B cell (primary cell): Measurements from ENCODE around the gene ANTXR2. TPM values are rescaled to one million over a fixed set of nuclear protein-coding genes. Genes with fewer than 3 reads are reported as not detected.

ENCODE experiments used
- ATAC-seq: fragments of 200-7000 bp; cut with Tn5 transposase; one replicate; pipeline ENCODE4 v1.10.0; 2021; ENCODE audit warnings: low read depth, mild to moderate bottlenecking, moderate number of reproducible peaks, moderate library complexity
- CTCF ChIA-PET: fragments of 350-600 bp; sonication (Branson Sonifier 250); formaldehyde crosslinking; loops from one replicate; lab custom pipeline; 2021; ENCODE audit warnings: antibody characterized with exemption, inconsistent platforms; lab: Charles Lee
- POLR2A ChIA-PET: fragments of 350-600 bp; sonication (Branson Sonifier 250); formaldehyde crosslinking; loops from one replicate; lab custom pipeline; 2021; ENCODE audit warnings: antibody characterized with exemption; lab: Charles Lee
- DNase-seq: peaks from one replicate; pipeline ENCODE4 v3.0.0; 2013
- H2AFZ ChIP-seq: 2 replicates; pipeline ENCODE4 v1.6.1; 2012; ENCODE audit warnings: mild to moderate bottlenecking, low read depth, low read length; ENCODE audit not compliant: insufficient read depth, poor library complexity, severe bottlenecking
- H3K27ac ChIP-seq, 2 donors: 1 replicate in 1 of 2; 2 replicates in 1 of 2; pipeline ENCODE4 v1.5.1; 2012 to 2013; ENCODE audit warnings: low read length in 2 of 2, mild to moderate bottlenecking in 2 of 2, moderate library complexity in 1 of 2
- H3K27me3 ChIP-seq, 4 experiments: fragments of 200-600 bp in 1 of 4; sonication (generic) in 1 of 4; replicated peaks in 1 of 4; 1 replicate in 2 of 4; 2 replicates in 2 of 4; pipeline versions ENCODE4 v1.6.1 to v1.7.0; 2013 to 2016; ENCODE audit warnings: low read length in 3 of 4, mild to moderate bottlenecking in 2 of 4, mixed read lengths in 1 of 4, moderate library complexity in 1 of 4; ENCODE audit not compliant: insufficient read depth in 4 of 4, control insufficient read depth in 3 of 4; ENCODE audit errors: control extremely low read depth in 1 of 4
- H3K36me3 ChIP-seq, 2 experiments: replicated peaks in 1 of 2; 1 replicate in 1 of 2; 2 replicates in 1 of 2; pipeline versions ENCODE4 v1.6.1 to v1.7.1; 2013; ENCODE audit warnings: low read length in 1 of 2; ENCODE audit not compliant: insufficient read depth in 2 of 2, control insufficient read depth in 1 of 2; ENCODE audit errors: control extremely low read depth in 1 of 2, extremely low read depth in 1 of 2
- H3K4me1 ChIP-seq, 2 donors: fragments of 200-600 bp in 1 of 2; sonication (generic) in 1 of 2; 1 replicate in 1 of 2; 2 replicates in 1 of 2; pipeline versions ENCODE4 v1.5.1 to v1.6.1; 2013 to 2017; ENCODE audit warnings: low read length in 2 of 2; ENCODE audit not compliant: control insufficient read depth in 2 of 2, insufficient read depth in 2 of 2
- H3K4me2 ChIP-seq: replicated peaks from 2 replicates; pipeline ENCODE3; 2012; ENCODE audit warnings: mild to moderate bottlenecking, low read depth, low read length; ENCODE audit not compliant: poor library complexity, severe bottlenecking
- H3K4me3 ChIP-seq, 5 experiments: fragments of 200-600 bp in 1 of 5; sonication (generic) in 1 of 5; 1 replicate in 3 of 5; 2 replicates in 2 of 5; pipeline versions ENCODE4 v1.5.1 to v1.7.0; 2011 to 2016; ENCODE audit warnings: low read length in 4 of 5, mild to moderate bottlenecking in 4 of 5, low read depth in 2 of 5, control low read depth in 1 of 5, moderate library complexity in 1 of 5; ENCODE audit not compliant: insufficient read depth in 1 of 5; ENCODE audit errors: control extremely low read depth in 1 of 5, extremely low read depth in 1 of 5
- H3K79me2 ChIP-seq: fragments of 200-600 bp; sonication (generic); one replicate; pipeline ENCODE4 v1.6.0; 2016; ENCODE audit warnings: low read length; ENCODE audit not compliant: control insufficient read depth, insufficient read depth
- H3K9ac ChIP-seq: fragments of 200-600 bp; sonication (generic); 2 replicates; pipeline ENCODE4 v1.6.1; 2017; ENCODE audit warnings: mild to moderate bottlenecking, low read length, moderate library complexity
- H3K9me3 ChIP-seq, 3 donors: one replicate each; pipeline versions ENCODE4 v1.6.1 to v1.7.1; 2013; ENCODE audit warnings: low read length in 2 of 3; ENCODE audit not compliant: control insufficient read depth in 2 of 3, insufficient read depth in 1 of 3; ENCODE audit errors: control extremely low read depth in 1 of 3
- H4K20me1 ChIP-seq: 2 replicates; pipeline ENCODE4 v1.6.0; 2012; ENCODE audit warnings: mild to moderate bottlenecking, low read length; ENCODE audit not compliant: insufficient read depth, control insufficient read depth, poor library complexity, severe bottlenecking
- H3K27ac Mint-ChIP-seq: one replicate; pipeline ENCODE4 v1.8.0; 2021; ENCODE audit warnings: mixed read lengths
- H3K27me3 Mint-ChIP-seq: one replicate; pipeline ENCODE4 v1.8.0; 2021; ENCODE audit warnings: mixed read lengths
- H3K4me1 Mint-ChIP-seq: one replicate; pipeline ENCODE4 v1.8.0; 2021; ENCODE audit warnings: mixed read lengths
- H3K4me3 Mint-ChIP-seq: one replicate; pipeline ENCODE4 v1.8.0; 2021; ENCODE audit warnings: mixed read lengths
- H3K9me3 Mint-ChIP-seq: one replicate; pipeline ENCODE4 v1.8.0; 2022; ENCODE audit warnings: mixed read lengths; ENCODE audit not compliant: insufficient read depth
- EZH2 ChIP-seq: IDR thresholded peaks from 2 replicates; pipeline ENCODE4 v1.6.1; 2012; ENCODE audit warnings: borderline replicate concordance, low read depth, mild to moderate bottlenecking, moderate library complexity, low read length; ENCODE audit not compliant: insufficient read depth, poor library complexity, severe bottlenecking
- WGBS: methylation state at CpG from one replicate; pipeline ENCODE4 v1.1.5; 2013; ENCODE audit warnings: missing lambda C conversion rate; ENCODE audit not compliant: insufficient coverage; 5-methylcytosine and 5-hydroxymethylcytosine counted together
- intact Hi-C: fragments of 100-400 bp; cut with micrococcal nuclease; formaldehyde crosslinking; loops from one replicate; pipeline ENCODE4 v1.10.0; 2022
- polyA plus RNA-seq: library from polyadenylated mRNA; depleted of rRNA; stranded (reverse); fragments of >200 nt; gene quantifications from 2 replicates; pipeline ENCODE4 v1.2.3, GENCODE V29; 2012
- total RNA-seq, 2 donors: library from RNA; stranded (reverse); fragments of 120-200 nt in 1 of 2; gene quantifications; 1 replicate in 1 of 2; 2 replicates in 1 of 2; pipeline versions ENCODE4 v1.2.3 to v1.2.4, GENCODE V29; 2013 to 2022
- TF ChIP-seq, protein P1 (sequence below): fragments of 200-600 bp; IDR thresholded peaks from one replicate; pipeline ENCODE4 v1.8.0; 2022; ENCODE audit warnings: antibody characterized with exemption, mild to moderate bottlenecking

Gene ANTXR2
- total and polyA plus RNA-seq, 2 donors (not counting 1 experiment from before 2014, with no cell fraction given), result 10.6 to 63.0 TPM

DNA sequence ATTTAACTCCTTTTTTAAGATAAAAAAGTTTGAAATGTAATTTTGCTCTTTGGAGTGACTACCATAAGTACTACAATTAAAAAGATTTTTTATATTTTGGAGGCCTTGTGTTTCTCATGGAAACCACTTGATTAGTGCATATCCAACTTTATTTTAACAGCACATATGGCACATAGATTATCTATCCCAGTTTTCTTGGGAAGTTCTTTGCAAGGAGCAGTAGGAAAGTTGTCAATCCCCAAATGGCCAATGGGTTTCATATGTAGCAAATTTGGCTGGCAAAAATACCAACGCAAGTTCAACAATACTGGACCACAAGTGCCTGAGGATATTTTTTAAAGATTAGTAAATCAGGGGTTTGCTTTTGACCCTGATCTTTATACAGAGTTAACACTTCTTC, 15.4 kb upstream of the ANTXR2 start:
- no peaks in the 10 kb centered on the region for H3K9me3 Mint-ChIP-seq
- Histone ChIP-seq H4K20me1 (no peaks in the 10 kb centered on the region), H3K9ac (no peak overlapping the region), H3K79me2 (no peaks in the 10 kb centered on the region), H3K4me1 (no peaks in the 10 kb centered on the region), H3K36me3 (no peaks in the 10 kb centered on the region), H2AFZ (no peak overlapping the region), H3K27ac (no peak overlapping the region), H3K4me2 (no peak overlapping the region), H3K9me3 (no peaks in the 10 kb centered on the region), H3K27me3 (no peaks in the 10 kb centered on the region), H3K4me3 (no peak overlapping the region)
- ChIA-PET CTCF (no interaction called here), POLR2A (no interaction called here)
- ATAC-seq, result no peak
- no peak overlapping the region for H3K4me3 Mint-ChIP-seq
- DNase-seq, result no peak
- H3K27ac Mint-ChIP-seq, result no peak overlapping the region
- TF ChIP-seq, protein P1, sequence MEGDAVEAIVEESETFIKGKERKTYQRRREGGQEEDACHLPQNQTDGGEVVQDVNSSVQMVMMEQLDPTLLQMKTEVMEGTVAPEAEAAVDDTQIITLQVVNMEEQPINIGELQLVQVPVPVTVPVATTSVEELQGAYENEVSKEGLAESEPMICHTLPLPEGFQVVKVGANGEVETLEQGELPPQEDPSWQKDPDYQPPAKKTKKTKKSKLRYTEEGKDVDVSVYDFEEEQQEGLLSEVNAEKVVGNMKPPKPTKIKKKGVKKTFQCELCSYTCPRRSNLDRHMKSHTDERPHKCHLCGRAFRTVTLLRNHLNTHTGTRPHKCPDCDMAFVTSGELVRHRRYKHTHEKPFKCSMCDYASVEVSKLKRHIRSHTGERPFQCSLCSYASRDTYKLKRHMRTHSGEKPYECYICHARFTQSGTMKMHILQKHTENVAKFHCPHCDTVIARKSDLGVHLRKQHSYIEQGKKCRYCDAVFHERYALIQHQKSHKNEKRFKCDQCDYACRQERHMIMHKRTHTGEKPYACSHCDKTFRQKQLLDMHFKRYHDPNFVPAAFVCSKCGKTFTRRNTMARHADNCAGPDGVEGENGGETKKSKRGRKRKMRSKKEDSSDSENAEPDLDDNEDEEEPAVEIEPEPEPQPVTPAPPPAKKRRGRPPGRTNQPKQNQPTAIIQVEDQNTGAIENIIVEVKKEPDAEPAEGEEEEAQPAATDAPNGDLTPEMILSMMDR, result no peak
- no peak for TF ChIP-seq EZH2
- peaks cover 18% of the 10 kb centered on the region for H3K27me3 Mint-ChIP-seq
- no peaks in the 10 kb centered on the region for H3K4me1 Mint-ChIP-seq
- intact Hi-C loops, result no loop called here
- no CpG with 5 or more reads among the region's 1 CpG for WGBS

DNA sequence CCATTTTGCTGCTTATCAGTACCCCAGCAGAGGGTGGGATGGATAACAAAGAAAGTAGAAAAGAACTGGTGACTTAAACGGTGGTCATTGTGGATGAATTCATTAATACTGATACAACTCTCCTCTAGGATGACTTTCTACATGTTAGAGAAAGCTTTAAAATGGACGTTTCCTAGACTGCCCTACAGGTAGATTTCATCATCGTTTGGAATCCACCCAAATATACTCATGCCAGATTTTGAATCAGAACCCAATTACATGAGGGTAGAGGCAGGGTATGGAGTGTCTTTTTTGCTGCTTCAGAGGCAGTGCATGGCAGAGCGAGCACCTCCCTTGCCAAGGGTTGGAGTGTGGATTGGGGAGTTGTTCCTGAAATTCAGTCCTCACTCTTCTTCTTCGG, 13.3 kb upstream of the ANTXR2 start:
- H3K4me3 ChIP-seq, result no peak overlapping the region
- no peaks in the 10 kb centered on the region for H3K4me1 ChIP-seq
- DNase-seq (no peak), ATAC-seq (no peak)
- TF ChIP-seq, protein P1, result no peak
- TF ChIP-seq EZH2, result no peak
- no peak overlapping the region for H3K27ac ChIP-seq
- Mint-ChIP-seq H3K9me3 (no peaks in the 10 kb centered on the region), H3K4me1 (no peaks in the 10 kb centered on the region), H3K27ac (no peak overlapping the region), H3K4me3 (no peak overlapping the region), H3K27me3 (peaks cover 16% of the 10 kb centered on the region)
- no peak overlapping the region for H3K9ac ChIP-seq
- no peak overlapping the region for H3K4me2 ChIP-seq
- no CpG with 5 or more reads among the region's 5 CpGs for WGBS
- ChIA-PET CTCF (no interaction called here), POLR2A (no interaction called here)
- no peaks in the 10 kb centered on the region for H3K27me3 ChIP-seq
- no peaks in the 10 kb centered on the region for H3K79me2 ChIP-seq
- no peaks in the 10 kb centered on the region for H3K9me3 ChIP-seq
- intact Hi-C loops, result no loop called here
- no peak overlapping the region for H2AFZ ChIP-seq
- no peaks in the 10 kb centered on the region for H4K20me1 ChIP-seq
- no peaks in the 10 kb centered on the region for H3K36me3 ChIP-seq
